Liver (tissue), 2 donors: ENCODE data around the gene COX10.

ENCODE experiments used
- CTCF ChIP-seq: fragments of 150-350 bp; IDR thresholded peaks from 2 replicates; pipeline ENCODE4 v1.5.1; 2017; ENCODE audit warnings: improper control_type of control experiment, low read depth, low read length; ENCODE audit not compliant: missing input control
- REST ChIP-seq: IDR thresholded peaks from 2 replicates; pipeline ENCODE4 v1.6.1; 2016; ENCODE audit warnings: antibody characterized with exemption, mild to moderate bottlenecking
- donor health status: healthy.

- no peak for TF ChIP-seq CTCF
- no peak for TF ChIP-seq REST
Observed at GRCh38 chr17:14082848-14083247, 13.5 kb downstream of the COX10 start.
